ENCODE data around the gene ALDH1A3.

ALDH1A3 gene

DNA sequence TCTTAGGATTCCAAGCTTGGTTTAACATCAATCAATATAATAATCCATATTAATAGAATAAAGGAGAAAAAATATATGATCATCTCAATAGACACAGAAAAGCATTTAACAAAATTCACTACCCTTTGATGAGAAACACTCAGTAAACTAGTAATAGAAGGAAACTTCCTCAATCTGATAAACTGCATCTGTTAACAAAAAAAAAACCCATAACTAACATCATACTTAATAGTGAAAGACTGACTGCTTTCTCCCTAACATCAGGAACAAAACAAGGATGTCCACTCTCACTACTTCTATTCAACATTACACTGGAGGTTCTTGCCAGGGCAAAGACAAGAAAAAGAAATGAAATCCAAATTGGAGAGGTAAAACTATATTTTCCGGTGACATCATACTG is 70.1 kb downstream of the ALDH1A3 start:
- DNase-seq (ENCODE audit: low read depth, low spot score), result no peak

DNA sequence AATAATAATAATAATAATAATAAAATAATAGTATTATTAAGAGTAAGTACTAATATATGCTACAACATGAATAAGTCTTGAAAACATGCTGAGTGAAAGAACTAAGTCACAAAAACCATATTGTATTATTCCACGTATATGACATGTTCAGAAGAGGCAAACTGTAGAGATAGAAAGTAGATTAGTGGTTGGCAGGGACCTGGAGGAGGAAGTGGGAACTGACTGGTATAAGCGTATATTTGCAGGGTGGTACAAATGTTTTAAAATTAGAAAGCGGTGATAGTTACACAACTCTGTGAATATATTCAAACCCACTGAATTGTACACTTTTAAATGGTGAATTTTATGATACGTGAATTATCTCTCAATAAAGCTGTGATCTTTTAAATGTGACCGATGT is 72.3 kb downstream of the ALDH1A3 start:
- DNase-seq (ENCODE audit: low read depth, low spot score), result no peak

DNA sequence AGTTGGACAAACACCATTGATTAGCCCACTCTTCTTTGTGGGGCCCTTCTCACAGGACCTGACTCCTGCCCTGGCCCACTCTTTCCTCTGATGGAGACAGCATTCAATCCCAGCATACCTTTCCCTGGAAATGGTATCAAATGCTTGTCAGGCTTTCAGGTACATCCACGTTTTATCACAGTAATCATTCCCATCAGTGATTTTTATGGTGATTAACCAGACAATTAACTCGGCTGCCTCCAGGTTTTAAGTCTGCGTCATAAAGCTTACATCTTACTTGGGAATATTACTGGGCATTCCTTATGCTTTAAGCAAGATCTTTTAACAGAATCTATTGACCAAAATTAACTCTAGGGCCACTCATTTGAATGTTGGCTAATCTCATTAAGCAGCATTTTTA is 72.9 kb downstream of the ALDH1A3 start:
- no peak for DNase-seq (ENCODE audit: low read depth, low spot score)

DNA sequence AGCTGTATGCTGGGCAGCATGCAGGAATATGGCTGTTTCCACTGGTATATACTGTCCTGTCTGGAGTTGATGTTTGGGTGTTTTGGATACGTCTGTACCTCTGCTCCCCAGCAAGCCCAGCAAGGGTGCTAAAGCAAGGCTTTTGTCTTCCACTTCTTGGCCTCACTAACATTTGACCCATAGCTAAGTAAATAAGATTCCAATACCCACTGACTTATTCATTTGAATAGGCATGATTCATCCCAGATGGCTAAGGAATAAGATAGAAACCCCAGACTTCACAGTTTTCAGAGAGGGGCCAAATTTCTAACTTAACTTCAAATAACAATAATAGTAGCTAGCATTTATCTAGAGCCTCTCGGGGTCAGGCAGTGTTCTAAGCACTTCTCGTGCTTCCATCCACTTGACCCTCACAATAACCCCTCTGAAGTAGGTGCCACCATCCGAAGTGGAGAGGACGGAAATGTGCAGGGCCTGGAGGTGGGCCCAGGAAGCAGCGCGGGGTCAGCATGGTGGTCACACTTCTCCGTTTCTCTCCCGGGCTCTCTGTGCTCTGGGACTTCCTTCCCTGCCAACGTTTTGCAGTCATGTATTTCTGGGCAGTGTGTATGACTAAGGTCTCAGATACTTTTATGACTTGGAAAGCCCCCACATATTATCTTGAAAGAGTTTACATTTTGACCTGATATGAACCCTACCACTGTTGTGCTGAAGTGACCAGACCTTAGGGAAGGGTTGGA is 78.9 kb downstream of the ALDH1A3 start:
- DNase-seq (ENCODE audit: low read depth, low spot score), result no peak

DNA sequence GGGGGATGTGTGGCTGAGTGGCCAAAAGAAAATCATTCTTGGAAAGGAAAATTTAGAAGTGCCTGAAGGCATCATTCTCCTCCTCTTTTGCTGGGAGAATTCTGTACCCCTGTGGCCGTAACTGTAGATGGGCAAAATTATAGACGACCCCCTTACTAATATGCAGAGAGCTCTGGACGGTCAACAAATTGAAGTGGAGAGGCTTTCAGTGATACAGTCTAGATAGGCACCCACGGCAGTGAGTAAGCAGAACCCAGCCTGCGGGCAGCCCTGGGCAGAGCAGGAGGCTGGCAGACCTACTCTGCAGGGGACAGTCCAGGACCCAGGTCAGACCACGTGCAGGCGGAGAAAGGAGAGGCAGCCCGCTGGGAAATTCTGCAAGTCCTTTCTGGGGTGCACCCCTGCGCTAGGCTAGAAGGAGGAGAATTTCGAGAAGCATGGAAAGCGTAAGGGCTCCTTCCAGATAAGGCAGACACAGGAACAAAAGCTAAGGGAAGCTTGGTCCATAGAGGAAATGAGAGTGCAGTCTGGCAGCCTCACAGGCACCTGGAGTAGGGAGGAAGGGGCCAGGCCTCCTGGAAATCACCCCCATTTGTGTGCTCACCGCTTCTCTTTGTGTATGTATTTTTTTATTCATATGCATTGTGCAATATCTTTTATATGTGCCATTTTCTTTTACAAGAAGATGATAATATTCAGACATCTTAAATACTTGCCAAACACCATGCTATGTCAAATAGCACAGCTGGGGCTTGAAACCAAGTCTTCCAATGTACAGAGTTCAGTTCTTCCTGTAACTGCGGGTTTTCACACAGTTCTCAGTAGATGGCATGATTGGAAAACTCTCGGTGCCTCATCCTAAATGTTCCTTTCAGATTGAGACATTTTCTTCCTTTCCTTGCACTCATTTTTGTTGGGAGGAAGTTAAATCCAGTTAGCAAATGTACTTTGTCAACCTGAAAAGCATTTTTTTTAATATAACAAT is 79.7 kb downstream of the ALDH1A3 start:
- DNase-seq (ENCODE audit: low read depth, low spot score), result no peak

Data from activated CD4-positive, CD25-positive, alpha-beta regulatory T cell treated with anti-CD3 and anti-CD28 coated beads, Interleukin-2, amount 50 U/mL, for 16 hours (primary cell).